GM19238 (cell line): ENCODE measurements around the gene DKC1.

Experiments used
- DNase-seq: peaks from one replicate; pipeline ENCODE4 v3.0.0; 2011; ENCODE audit warnings: low spot score; ENCODE audit not compliant: insufficient read length

Gene DKC1

GRCh38 chrX:154762537-154763296 is at the start of gene DKC1:
Gene DKC1, plus strand, starts transcription at chrX:154762864. Its CDS starts 102 bp downstream, at chrX:154762966.
- peak; percentile 78 for DNase-seq

GRCh38 chrX:154714925-154715324 is 47.7 kb upstream of the DKC1 start:
- DNase-seq, result no peak

- no peak for DNase-seq
These were observed 46.8 kb upstream of the DKC1 start for GRCh38 chrX:154715825-154716224.

- DNase-seq, result no peak
These were observed 44.8 kb upstream of the DKC1 start for GRCh38 chrX:154717824-154718223.

GRCh38 chrX:154718616-154719015 is 44.0 kb upstream of the DKC1 start:
- DNase-seq, result no peak

- DNase-seq, result no peak
These were observed 43.5 kb upstream of the DKC1 start for GRCh38 chrX:154719132-154719675.

GRCh38 chrX:154720067-154720466 is 42.6 kb upstream of the DKC1 start:
- no peak for DNase-seq

GRCh38 chrX:154721155-154721554 is 41.5 kb upstream of the DKC1 start:
- no peak for DNase-seq

GRCh38 chrX:154724993-154725756 is 37.5 kb upstream of the DKC1 start:
- no peak for DNase-seq

- no peak for DNase-seq
These were observed 35.2 kb upstream of the DKC1 start for GRCh38 chrX:154727418-154727817.

GRCh38 chrX:154727871-154728270 is 34.8 kb upstream of the DKC1 start:
- DNase-seq, result no peak

- DNase-seq, result no peak
These were observed 34.1 kb upstream of the DKC1 start for GRCh38 chrX:154728431-154729190.

- no peak for DNase-seq
These were observed 33.2 kb upstream of the DKC1 start for GRCh38 chrX:154729439-154729838.

- DNase-seq, result no peak
These were observed 32.3 kb upstream of the DKC1 start for GRCh38 chrX:154730253-154730891.

- DNase-seq, result no peak
These were observed 31.5 kb upstream of the DKC1 start for GRCh38 chrX:154731184-154731583.

GRCh38 chrX:154731881-154732280 is 30.8 kb upstream of the DKC1 start:
- DNase-seq, result no peak

GRCh38 chrX:154732421-154733065 is 30.1 kb upstream of the DKC1 start:
- no peak for DNase-seq

- no peak for DNase-seq
These were observed 29.6 kb upstream of the DKC1 start for GRCh38 chrX:154733066-154733425.

- no peak for DNase-seq
These were observed 28.4 kb upstream of the DKC1 start for GRCh38 chrX:154734061-154734781.
